ENCODE data around the gene GOLGA1.

GOLGA1 gene

DNA sequence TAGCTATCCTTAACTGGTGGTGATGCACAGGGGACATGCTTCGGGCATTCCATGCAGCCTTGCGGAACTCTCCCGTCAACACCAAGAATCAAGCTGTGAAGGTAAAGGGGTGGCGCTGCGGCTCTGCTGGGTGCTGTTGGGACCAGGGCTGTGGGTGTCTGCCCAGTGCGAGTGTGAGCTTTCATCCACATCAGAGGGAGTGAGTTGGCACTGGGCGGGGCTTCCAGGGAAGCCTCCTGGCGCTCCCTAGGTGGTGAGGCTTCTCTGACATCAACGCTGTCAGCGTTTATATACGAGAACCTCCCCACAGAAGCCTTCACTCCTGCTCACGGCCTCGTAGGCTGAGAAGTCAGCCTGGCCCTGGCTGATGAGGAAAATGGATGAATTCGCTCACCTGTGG is 67.2 kb downstream of the GOLGA1 start:
- Histone ChIP-seq H3K27ac (no peak overlapping the region), H3K4me3 (ENCODE audit: low read depth, low read length) (no peak overlapping the region), H3K27me3 (ENCODE audit: insufficient read depth, low read depth, severe bottlenecking) (no peaks in the 10 kb centered on the region), H3K36me3 (peaks cover 94% of the 10 kb centered on the region), H3K9me3 (ENCODE audit: severe bottlenecking) (no peaks in the 10 kb centered on the region)
- no peak for DNase-seq
- TF ChIP-seq, protein P1, sequence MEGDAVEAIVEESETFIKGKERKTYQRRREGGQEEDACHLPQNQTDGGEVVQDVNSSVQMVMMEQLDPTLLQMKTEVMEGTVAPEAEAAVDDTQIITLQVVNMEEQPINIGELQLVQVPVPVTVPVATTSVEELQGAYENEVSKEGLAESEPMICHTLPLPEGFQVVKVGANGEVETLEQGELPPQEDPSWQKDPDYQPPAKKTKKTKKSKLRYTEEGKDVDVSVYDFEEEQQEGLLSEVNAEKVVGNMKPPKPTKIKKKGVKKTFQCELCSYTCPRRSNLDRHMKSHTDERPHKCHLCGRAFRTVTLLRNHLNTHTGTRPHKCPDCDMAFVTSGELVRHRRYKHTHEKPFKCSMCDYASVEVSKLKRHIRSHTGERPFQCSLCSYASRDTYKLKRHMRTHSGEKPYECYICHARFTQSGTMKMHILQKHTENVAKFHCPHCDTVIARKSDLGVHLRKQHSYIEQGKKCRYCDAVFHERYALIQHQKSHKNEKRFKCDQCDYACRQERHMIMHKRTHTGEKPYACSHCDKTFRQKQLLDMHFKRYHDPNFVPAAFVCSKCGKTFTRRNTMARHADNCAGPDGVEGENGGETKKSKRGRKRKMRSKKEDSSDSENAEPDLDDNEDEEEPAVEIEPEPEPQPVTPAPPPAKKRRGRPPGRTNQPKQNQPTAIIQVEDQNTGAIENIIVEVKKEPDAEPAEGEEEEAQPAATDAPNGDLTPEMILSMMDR (IDR thresholded peaks at IDR 0.05; ENCODE audit: low read depth, low read length) = no peak

DNA sequence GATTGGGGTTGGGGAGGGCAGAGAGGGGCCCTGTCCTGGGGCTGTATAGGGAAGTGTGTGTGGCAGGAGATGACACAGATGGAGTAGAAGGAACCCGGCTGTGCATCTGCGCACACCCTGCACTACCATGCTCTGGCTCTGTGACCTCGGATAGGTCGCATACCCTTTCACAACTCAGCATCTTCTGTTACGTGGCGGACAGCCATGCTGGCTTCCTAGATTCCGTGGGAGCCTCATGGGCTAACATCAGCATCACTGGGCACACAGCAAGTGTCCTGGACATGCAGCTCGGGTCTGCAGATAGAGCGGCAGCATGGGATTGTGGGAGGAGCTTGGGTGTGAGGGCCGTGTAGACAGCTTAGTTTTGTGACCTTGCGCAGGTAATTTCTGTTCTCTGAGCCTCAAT is 69.7 kb downstream of the GOLGA1 start:
- Histone ChIP-seq H3K4me3 (ENCODE audit: low read depth, low read length) (no peak overlapping the region), H3K27ac (no peak overlapping the region), H3K27me3 (ENCODE audit: insufficient read depth, low read depth, severe bottlenecking) (no peaks in the 10 kb centered on the region), H3K9me3 (ENCODE audit: severe bottlenecking) (no peaks in the 10 kb centered on the region), H3K36me3 (peaks cover 70% of the 10 kb centered on the region)
- DNase-seq = no peak
- TF ChIP-seq, protein P1 (IDR thresholded peaks at IDR 0.05; ENCODE audit: low read depth, low read length) = no peak

DNA sequence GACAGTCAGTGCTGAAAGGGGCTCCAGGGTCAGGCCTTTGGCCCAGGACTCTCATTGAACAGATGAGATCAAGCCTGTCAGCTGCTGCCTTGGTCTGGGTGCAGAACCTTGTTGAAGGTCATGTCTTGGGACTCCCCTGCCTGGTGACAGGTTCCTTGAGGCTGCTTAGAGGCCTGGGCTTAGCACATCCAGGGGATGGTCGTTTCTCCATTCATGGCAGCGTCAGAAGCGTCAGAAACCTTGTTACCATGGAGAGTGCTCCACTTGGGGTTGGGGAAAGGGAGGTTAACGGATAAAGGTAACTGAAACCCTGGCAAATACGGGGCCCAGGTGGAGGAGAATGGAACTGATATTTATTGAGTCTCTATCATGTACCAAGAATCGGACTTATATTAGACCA is 70.2 kb downstream of the GOLGA1 start:
- H3K36me3 ChIP-seq = peaks cover 66% of the 10 kb centered on the region
- H3K27ac ChIP-seq = peak overlapping the region; percentile 96
- no peak for DNase-seq
- peak overlapping the region; percentile 95 for H3K4me3 ChIP-seq (ENCODE audit: low read depth, low read length)
- TF ChIP-seq, protein P1 (IDR thresholded peaks at IDR 0.05; ENCODE audit: low read depth, low read length) = no peak
- no peaks in the 10 kb centered on the region for H3K9me3 ChIP-seq (ENCODE audit: severe bottlenecking)
- H3K27me3 ChIP-seq (ENCODE audit: insufficient read depth, low read depth, severe bottlenecking) = no peaks in the 10 kb centered on the region

DNA sequence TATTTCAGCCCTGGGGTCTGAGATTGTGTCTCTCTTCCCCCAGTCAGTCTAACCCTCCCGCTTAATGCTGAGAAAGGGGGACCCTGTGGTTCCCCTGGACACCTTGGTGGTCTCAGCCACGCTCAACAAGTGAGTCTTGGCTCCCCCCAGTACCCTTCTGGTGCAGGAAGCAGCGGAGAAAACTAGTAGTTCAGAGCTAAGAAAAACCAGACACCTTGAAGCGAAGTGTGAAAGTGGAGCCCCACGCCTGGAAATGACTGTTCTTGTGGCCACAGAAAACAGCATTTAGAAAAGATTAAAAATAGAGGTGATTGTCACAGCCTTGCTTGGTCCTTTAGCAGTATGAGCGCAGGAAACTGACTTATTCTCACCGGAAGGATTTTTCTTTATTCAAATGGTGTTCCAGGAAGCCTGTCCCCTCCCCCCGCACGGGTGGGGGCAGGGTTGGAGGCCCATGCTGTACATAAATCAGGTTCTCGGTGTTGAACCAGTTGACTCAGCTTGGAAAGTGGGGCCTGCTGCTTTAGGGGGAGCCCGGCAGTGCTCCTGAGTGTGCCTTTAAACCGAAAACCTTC is 70.8 kb downstream of the GOLGA1 start:
- Histone ChIP-seq H3K27me3 (ENCODE audit: insufficient read depth, low read depth, severe bottlenecking) (no peaks in the 10 kb centered on the region), H3K9me3 (ENCODE audit: severe bottlenecking) (no peaks in the 10 kb centered on the region), H3K4me3 (ENCODE audit: low read depth, low read length) (peak overlapping the region; percentile 95), H3K27ac (peak overlapping the region; percentile 96), H3K36me3 (peaks cover 59% of the 10 kb centered on the region)
- peak; percentile 54 for DNase-seq
- TF ChIP-seq, protein P1 (IDR thresholded peaks at IDR 0.05; ENCODE audit: low read depth, low read length) = no peak

DNA sequence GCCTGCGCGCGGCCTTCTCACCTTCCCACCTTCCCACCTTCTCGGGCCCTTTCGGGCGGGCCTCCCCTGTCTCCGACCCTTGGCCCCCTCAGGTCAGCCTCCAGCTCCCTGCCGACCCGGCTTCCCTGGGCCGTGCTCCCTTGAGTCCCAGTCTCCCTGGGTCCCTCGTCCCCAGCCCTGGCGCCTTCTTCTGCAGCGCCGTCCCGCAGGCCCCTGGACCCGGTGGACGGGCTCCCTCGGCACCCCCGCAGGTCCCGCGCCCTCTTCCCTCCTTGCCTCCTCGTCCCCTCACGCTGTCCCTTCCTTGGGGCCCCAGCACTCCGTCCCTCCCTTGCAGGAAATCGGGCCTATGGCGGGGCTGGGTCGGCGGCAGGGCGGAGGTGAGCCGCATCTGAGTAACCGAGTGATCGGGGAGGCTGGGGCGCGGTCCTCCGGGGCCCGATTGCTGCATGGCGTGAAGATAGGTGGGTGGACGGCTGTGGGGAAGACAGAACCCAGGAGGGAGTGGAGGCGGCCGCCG is 71.4 kb downstream of the GOLGA1 start:
- TF ChIP-seq, protein P1 (IDR thresholded peaks at IDR 0.05; ENCODE audit: low read depth, low read length) = no peak
- H3K36me3 ChIP-seq = peaks cover 54% of the 10 kb centered on the region
- H3K9me3 ChIP-seq (ENCODE audit: severe bottlenecking) = no peaks in the 10 kb centered on the region
- no peaks in the 10 kb centered on the region for H3K27me3 ChIP-seq (ENCODE audit: insufficient read depth, low read depth, severe bottlenecking)
- H3K27ac ChIP-seq = peak overlapping the region; percentile 96
- DNase-seq = peak; percentile 40
- peak overlapping the region; percentile 95 for H3K4me3 ChIP-seq (ENCODE audit: low read depth, low read length)

Data from WERI-Rb-1 (cell line).